ENCODE measurements around the gene CRTC1.

DNA sequence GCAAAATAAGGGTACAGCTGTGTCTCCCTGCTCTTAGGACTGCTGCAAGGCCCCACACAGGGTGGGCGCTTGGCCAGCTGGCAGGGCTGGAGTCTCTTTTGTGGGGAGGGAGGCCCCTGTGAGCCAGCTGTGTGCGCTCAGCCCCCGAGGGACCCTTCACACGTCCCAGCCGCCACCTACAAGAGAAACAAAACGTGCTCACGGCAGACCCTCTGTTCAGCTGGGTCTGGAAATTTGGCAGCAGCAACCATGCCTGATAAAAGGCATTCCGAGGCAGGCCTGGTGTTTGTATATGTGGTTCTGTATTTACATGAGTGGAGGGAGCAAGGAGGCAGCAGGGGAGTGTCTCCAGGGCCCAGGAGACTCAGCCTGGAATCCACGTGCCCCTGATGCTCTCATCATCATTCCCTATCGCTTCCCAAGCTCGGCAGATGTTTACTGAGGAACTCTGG lies 49.7 kb downstream of the CRTC1 start:
- TF ChIP-seq, protein P1, sequence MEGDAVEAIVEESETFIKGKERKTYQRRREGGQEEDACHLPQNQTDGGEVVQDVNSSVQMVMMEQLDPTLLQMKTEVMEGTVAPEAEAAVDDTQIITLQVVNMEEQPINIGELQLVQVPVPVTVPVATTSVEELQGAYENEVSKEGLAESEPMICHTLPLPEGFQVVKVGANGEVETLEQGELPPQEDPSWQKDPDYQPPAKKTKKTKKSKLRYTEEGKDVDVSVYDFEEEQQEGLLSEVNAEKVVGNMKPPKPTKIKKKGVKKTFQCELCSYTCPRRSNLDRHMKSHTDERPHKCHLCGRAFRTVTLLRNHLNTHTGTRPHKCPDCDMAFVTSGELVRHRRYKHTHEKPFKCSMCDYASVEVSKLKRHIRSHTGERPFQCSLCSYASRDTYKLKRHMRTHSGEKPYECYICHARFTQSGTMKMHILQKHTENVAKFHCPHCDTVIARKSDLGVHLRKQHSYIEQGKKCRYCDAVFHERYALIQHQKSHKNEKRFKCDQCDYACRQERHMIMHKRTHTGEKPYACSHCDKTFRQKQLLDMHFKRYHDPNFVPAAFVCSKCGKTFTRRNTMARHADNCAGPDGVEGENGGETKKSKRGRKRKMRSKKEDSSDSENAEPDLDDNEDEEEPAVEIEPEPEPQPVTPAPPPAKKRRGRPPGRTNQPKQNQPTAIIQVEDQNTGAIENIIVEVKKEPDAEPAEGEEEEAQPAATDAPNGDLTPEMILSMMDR (IDR thresholded peaks at IDR 0.05; ENCODE audit: poor library complexity) = no peak
- TF ChIP-seq EZH2 (IDR thresholded peaks at IDR 0.05; ENCODE audit: borderline replicate concordance) = no peak
- no peak for TF ChIP-seq EZH2phosphoT487 (IDR thresholded peaks at IDR 0.05; ENCODE audit: low read depth, severe bottlenecking, unreplicated experiment)
